Tibial nerve (tissue), 3 donors: ENCODE data around the gene MAPKAP1.

Experiments
- POLR2A ChIP-seq, 2 donors: fragments of 450-650 bp; IDR thresholded peaks; one replicate each; pipeline ENCODE4 v1.6.1; 2017; ENCODE audit warnings: antibody characterized with exemption in 2 of 2, mild to moderate bottlenecking in 2 of 2, moderate library complexity in 2 of 2
- TF ChIP-seq, protein P1 (sequence below), 5 experiments: fragments of 200-600 bp in 3 of 5; fragments of 450-650 bp in 2 of 5; sonication (generic) in 3 of 5; IDR thresholded peaks; one replicate each; pipeline ENCODE4 v1.5.1; 2016 to 2019; ENCODE audit warnings: antibody characterized with exemption in 5 of 5, mild to moderate bottlenecking in 3 of 5, moderate library complexity in 2 of 5

DNA sequence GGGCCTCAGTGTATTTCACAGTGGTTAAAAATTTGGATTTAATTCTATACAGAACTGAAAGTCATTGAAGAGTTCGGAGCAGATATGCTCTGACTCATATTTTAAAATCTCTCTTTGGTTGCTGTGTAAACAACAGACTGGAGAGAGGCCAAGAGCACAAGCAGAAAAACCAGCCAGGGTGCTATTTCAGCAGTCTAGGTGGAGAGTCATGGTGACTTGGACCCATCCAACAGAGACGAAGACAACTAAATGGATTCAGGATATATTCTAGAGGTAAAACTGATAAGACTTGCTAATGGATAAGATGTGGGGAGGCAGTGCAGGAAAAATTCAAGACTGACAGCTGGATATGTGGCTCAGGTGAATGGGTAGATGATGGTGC is 168.9 kb downstream of the MAPKAP1 start:
- TF ChIP-seq, protein P1, sequence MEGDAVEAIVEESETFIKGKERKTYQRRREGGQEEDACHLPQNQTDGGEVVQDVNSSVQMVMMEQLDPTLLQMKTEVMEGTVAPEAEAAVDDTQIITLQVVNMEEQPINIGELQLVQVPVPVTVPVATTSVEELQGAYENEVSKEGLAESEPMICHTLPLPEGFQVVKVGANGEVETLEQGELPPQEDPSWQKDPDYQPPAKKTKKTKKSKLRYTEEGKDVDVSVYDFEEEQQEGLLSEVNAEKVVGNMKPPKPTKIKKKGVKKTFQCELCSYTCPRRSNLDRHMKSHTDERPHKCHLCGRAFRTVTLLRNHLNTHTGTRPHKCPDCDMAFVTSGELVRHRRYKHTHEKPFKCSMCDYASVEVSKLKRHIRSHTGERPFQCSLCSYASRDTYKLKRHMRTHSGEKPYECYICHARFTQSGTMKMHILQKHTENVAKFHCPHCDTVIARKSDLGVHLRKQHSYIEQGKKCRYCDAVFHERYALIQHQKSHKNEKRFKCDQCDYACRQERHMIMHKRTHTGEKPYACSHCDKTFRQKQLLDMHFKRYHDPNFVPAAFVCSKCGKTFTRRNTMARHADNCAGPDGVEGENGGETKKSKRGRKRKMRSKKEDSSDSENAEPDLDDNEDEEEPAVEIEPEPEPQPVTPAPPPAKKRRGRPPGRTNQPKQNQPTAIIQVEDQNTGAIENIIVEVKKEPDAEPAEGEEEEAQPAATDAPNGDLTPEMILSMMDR (IDR thresholded peaks at IDR 0.05): no peak
- TF ChIP-seq POLR2A (IDR thresholded peaks at IDR 0.05): no peak
